Measurements from ENCODE around the gene YPEL2. TPM values are rescaled to one million over a fixed set of nuclear protein-coding genes. Genes with fewer than 3 reads are reported as not detected.

Gene YPEL2
- total RNA-seq, 4 donors from 2014 or later: 34.3 to 53.6 (median 40.7) TPM

DNA sequence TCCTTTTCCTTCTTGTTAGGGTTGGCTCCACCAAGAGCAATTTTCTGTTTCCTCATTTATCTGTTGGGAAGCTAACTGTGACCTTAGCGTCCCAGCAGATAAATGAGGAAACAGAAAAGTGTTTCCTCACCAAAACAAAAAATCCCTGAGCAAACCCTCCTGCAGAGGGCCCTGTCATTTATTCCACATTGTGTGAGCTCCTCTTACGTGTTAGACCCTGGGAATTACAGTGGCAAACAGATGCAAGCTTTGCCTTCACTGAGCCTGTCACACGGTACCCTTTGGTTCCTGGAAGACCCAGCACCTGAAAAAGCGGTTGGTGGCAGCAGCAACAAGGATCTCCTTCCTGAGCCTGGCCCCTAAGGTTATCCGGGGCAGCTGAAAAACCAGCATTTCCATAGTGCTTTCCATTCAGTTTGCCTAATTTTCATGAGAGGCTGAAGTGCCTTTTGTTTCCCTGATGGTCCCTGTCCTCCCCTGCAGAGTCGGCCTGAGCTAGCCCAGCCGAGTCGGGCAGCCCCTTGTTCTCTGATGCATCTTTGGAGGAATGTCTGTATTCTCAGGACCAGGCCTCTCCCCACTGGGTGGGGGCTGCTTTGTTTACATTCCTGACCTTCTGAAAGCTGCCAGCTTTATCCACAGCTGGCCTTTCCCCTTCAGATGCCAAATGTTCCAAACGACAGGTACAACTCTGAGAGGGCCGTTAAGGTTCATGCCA, 34.7 kb downstream of the YPEL2 start:
- TF ChIP-seq, protein P1, sequence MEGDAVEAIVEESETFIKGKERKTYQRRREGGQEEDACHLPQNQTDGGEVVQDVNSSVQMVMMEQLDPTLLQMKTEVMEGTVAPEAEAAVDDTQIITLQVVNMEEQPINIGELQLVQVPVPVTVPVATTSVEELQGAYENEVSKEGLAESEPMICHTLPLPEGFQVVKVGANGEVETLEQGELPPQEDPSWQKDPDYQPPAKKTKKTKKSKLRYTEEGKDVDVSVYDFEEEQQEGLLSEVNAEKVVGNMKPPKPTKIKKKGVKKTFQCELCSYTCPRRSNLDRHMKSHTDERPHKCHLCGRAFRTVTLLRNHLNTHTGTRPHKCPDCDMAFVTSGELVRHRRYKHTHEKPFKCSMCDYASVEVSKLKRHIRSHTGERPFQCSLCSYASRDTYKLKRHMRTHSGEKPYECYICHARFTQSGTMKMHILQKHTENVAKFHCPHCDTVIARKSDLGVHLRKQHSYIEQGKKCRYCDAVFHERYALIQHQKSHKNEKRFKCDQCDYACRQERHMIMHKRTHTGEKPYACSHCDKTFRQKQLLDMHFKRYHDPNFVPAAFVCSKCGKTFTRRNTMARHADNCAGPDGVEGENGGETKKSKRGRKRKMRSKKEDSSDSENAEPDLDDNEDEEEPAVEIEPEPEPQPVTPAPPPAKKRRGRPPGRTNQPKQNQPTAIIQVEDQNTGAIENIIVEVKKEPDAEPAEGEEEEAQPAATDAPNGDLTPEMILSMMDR (IDR thresholded peaks at IDR 0.05): no peak
- DNase-seq (ENCODE audit: low spot score) (no peak), ATAC-seq (ENCODE audit: low FRiP score) (peak; percentile 48)

DNA sequence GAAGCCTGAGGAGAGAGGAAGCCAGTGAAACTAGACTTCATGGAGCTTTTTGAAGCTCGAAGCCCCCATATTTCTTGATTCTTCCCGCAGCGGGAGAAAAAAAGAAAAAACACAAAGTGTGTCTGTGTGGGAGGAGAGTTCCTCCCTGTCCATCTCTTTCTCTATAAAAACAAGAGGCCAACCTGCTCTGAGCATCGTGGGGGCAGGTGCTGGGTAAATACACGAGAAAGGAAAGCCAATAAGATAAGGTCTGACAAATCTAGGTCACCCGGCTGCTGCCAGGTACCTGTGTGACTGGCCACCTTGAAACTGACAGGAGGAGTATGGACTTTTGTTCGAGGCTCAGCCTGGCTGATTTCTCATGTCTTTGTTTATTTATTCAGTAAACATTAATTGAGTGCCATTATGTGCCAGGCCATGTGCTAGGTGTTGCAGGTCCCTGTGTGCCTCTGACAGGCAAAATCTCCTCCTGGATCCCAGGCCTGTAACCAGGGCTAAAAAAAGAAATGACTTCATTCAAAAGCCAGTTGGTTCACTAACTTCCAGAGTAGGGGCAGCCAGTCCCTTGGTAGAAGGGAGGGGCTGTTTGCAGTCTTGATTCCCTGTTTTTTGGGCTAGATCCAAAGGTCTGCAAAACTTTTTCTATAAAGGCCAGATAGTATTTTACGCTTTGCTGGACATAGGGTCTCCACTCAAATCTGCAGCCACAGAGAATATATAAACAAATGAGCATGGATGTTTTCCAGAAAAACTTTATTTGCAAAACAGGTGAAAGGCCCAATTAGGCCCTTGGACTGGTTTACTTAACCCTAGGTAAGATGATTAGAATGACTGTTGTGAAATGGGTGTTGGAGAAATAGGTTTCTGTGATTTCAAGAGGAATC, 35.6 kb downstream of the YPEL2 start:
- DNase-seq (ENCODE audit: low spot score) (no peak), ATAC-seq (ENCODE audit: low FRiP score) (no peak)
- TF ChIP-seq, protein P1 (IDR thresholded peaks at IDR 0.05): no peak

DNA sequence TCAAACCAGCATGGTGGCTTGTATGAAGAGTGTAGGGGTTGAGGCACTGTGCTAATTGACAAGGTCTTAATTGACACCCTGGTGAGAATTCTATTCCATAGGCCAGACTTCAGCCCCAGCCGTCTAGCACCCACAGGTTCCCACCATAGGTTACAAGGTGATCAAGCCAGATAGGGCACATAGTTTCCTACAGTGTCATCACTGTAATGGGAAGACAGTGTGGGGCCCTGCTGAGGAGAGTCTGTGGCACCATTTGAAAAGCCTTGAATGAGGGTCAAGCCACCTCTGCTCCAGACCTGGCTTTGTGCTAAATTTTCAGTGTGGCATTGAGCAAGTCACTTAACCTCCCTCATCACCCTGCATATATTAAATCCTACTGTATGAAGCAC, 36.2 kb downstream of the YPEL2 start:
- no peak for DNase-seq (ENCODE audit: low spot score)
- TF ChIP-seq, protein P1 (IDR thresholded peaks at IDR 0.05): no peak
- ATAC-seq (ENCODE audit: low FRiP score): no peak

DNA sequence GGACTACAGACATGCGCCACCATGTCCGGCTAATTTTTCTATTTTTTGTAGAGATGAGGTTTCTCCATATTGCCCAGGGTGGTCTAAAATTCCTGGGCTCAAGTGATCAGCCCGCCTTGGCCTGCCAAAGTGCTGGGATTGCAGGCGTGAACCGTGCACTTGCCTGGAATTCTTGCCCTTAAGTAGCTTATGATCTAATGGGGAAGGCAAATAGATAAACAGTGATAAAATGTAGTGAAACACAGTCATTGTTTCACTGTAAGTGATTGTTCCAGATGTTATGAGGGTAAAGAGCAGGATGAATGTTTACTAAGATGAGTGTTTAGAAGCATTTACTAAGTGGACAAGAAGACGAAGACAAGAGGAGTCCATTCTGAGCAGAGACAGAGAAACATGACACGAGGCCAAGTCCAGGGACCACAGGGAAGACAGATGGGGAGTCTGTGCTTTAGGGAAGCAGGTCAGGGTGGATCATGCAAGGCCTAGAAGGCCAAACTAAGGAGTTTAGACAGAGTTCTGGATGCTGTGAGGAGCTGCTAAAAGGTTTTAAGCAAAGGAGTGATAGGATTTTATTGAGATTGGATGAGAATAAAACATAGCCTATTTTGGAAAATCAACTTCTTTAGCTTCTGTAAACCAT, 36.9 kb downstream of the YPEL2 start:
- TF ChIP-seq, protein P1 (IDR thresholded peaks at IDR 0.05): no peak
- DNase-seq (ENCODE audit: low spot score) (no peak), ATAC-seq (ENCODE audit: low FRiP score) (no peak)

DNA sequence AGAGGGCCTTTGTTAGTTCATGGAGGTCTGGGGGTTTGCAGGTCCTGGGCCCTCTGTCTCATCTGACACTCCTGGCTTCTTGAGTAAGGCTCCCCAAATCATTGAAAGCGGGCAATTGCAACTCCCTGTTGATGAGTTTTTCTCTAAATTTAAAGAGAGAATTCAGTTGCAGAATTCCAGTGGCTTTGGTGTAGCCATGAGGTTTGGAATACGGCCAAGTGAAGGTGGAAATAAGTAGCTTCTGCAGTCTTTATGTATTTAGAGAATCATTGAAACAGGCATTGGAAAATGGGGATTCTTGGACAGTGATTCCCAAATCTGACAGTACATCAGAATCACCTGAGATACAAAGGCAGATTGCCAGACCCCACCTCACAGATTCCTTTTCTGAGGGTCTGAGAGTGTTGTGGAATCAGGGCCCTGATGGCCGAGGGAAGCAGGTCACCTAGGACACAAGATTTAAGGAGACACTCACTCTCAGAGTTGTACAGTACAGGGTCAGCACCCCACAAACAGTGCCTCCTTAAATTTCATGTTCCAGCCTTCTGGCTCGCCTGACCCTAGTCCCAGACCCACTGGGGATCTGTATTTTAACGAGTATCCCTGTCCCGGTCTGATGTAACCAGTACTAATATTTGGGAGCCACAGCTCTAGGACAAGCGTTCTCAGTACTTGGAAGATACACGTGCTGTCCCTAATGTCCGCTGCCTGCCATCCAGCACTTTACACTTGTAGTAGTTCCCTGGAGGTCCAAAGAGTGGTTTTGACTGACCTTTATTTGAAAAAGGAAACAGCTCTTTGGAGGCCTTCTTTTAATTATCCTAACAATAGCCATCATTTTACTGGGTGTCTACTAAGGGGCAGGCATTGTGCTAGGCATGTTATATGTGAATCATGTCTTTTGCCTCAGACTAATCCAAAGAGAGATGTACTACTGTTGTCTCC, 37.8 kb downstream of the YPEL2 start:
- TF ChIP-seq, protein P1 (IDR thresholded peaks at IDR 0.05): no peak
- DNase-seq (ENCODE audit: low spot score) (no peak), ATAC-seq (ENCODE audit: low FRiP score) (no peak)

DNA sequence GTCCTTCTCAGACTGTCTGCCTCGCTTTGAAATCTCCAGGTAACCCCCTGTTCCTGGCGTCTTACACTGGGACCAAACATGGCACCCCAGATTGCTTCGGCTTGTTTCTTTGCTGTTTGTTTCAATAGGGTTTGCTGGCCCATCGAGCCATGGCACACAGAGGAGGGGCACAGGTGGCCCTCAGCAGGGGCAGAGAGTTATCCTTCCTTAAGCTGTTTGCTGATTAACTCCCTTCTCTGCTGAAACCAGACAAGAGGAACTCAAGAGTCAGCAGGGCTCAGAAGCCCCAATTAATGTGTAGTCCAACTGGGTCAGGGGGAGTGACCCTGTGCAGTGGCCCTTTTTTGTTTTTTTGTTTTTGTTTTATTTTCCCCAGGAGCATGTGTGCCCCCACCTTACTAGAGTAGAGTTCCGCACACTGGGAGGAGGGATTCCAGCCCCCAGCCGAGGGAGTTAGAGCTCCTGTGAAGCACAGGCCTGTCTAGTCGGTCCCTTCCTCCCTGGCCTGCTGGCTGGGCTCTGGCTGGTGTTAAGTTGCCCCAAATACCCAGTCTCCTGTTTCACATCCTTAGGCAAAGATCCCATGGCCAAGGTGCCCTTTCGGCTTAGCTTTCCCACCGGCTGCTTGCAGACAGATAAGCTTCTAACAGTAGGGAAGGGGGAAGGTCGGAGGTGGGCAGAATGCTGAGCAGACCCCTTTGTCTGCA, 39.3 kb downstream of the YPEL2 start:
- ATAC-seq (ENCODE audit: low FRiP score) (no peak), DNase-seq (ENCODE audit: low spot score) (no peak)
- TF ChIP-seq, protein P1 (IDR thresholded peaks at IDR 0.05): no peak

Measured in omental fat pad (tissue), 4 donors.